ENCODE data around the gene NAV2. TPM values are rescaled to one million over a fixed set of nuclear protein-coding genes. Genes with fewer than 3 reads are reported as not detected.

Gene NAV2
- total RNA-seq, 1 donor from 2014 or later, result 47.3 TPM

DNA sequence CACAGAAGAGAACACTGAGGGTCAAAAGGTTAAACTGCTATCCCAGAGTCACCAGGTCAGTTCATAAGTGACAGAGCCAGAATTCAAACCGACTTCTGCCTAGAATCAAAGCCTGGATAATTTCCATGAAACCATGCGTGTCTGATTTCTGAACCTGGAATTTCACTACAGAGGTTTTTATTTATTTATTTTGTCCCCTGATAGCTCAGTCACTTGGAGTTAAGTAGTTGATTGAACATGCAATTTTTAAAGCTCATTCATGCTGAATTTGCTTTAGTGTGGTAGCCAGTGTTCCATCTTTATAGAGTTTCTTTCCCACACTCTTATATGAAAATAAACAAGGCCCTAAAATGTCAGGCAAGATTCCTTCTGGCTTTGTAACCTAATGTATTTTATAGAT lies 93.2 kb downstream of the NAV2 start:
- DNase-seq (ENCODE audit: low spot score), result no peak

DNA sequence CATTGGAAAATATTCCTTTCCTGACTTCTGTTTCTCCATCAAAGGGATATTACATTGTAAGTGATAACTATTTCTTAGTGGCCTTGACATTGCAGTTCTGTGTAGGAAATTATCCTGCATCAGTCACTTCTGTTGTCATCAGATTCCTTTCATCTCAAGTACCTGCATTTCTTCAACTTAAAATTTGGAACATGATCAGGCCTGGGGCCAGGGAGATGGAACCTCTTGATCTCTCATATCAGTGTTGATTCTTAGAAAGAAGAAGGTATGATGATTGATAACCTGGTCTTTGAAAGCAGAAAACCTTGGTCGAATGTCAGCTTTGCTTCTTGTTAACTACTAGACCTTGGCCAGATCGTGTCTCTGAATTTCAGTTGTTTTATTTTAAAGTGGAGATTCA lies 93.6 kb downstream of the NAV2 start:
- no peak for DNase-seq (ENCODE audit: low spot score)

DNA sequence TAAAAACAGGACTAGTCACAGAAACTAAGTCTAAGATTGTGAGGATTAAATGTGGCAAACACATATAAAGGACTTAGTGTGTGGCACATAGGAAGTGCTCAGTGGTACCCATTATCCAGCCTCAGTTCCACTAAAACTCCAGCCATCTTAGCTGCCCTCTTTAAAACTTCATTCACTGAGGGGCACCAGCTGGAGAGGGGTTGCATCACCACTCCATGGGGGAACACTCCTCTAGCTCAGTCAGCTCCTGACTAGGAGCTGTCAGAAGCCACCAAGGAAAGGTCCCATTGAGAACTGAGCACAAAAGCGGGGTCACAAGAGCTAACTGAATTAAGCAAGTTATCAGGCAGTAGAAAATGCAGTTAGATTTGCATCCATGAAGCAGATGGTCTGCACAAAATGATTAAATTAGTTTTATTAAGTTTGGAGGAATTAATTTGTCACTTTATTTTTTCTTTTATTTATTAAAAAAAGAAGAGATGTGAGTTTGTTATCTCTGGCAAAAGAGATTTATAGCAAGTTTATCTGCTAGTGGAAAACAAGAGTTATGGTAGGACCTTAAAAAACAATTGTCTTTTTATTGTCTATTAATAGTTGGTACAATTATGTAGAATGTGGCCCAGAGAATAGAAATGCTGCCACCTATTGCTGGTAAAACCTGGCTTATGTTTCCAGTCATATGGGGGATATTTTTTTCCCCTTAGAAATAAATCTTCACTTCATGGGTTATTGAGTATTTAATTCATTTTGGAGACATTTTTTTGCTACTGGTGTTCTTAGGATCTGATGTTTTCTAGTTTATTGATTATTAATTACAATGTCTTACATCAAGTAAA lies 95.7 kb downstream of the NAV2 start:
- no peak for DNase-seq (ENCODE audit: low spot score)

DNA sequence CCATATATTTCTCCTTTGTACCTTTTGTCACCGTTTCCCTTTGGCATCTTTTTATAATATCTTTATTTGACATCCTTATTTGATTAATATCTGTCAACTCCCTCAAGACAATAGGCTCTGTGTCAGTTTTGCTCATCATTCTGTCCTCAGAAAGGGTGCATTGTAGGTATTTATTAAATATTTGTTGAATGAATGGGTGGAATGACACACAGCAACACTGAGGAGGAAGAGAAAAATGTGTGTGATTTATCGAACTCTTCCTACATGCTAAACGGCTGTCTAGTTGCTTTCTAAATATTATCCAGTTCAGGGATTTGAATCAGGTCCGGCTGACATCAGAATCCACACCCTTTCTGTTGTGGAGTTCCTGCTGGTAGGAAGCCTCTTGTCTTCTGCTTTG lies 98.2 kb downstream of the NAV2 start:
- DNase-seq (ENCODE audit: low spot score), result no peak

DNA sequence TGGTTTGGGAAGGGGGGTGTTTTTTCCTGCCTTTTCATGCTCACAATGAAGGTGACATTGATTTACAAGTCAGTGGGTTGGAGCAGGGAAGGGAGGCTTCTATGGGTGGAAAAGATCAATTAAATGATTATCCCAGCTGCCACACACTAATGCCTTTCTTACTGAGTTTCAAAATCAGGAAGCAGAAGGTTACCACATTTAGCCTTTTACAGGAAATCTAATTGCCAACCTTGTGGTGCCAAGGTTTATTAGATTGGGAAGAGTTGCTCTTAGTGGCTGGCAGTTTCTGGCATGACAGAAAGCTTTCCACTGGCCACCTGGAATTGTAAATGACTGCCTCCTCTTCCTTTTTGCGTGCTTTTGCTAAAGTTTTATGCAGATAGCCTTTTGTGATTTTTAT lies 98.7 kb downstream of the NAV2 start:
- no peak for DNase-seq (ENCODE audit: low spot score)

DNA sequence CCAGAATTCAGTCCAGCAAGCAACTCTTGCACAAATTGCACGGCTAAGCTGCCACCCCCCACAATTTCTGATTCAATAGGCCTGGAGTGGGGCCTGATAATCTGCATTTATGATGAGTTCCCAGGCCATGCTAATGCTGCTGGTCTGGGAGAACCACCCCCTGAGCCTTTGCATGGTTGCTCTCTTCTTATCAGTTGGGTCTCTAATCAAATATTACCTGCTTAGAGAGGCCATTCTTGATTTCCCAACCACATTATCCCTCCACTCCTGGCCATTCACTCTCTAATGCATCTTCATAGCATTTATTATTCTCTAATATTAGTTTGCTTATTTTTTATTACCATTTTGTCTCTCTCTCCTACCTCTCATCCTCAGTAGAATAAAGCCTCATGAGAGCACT lies 99.5 kb downstream of the NAV2 start:
- DNase-seq (ENCODE audit: low spot score), result no peak

DNA sequence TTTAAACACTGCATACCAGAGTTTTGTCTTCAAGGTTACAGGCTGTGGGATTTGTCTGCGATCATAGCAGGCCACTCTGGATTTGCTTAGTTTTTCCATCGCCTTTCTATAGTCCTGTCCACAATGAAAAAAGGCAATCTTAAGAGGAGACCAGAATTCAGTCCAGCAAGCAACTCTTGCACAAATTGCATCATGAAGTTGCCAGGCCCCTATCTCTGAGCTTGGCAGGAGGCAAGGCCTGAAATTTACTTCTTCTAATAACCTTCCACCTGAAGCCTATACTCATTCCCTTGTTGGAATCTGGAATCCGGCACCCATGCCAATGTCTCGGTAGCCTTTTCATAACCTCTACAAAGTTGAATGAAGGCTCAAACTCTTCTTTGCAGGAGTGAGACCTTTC lies 100.1 kb downstream of the NAV2 start:
- DNase-seq (ENCODE audit: low spot score), result no peak

DNA sequence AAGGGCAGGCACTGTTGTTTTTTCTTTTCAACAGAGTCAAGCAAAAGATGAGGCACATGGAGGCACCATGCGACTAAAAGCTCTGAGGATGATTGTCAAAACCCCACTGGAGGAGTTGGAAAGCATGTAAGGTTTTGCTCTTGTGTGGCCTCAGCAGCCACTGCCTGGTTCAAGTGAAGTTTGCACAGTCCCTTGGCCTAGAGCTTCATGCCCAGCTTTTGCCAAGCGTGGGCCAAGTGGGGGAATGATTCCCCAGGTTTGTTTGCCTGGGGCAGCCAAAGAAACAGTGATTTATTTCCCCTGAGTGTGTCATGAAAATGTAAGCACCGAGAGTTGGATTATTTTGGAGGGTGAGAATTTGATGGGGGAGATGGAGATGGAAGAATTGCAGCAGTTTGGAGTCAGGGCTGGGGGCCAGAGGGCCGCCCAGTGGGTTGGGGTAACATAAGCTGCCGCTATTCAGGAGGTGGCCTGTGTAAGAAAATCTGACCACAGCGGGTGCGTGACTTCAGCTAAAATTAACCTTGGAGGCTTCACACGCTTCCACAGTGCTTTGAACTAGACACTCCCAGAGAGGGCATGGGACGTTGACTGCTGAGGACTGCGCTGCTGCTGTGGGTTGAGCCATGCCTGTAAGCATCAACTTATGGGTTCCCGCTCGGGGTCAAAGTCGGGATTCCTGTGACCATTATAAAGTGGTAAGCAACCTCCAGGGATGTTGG lies 100.7 kb downstream of the NAV2 start:
- DNase-seq (ENCODE audit: low spot score), result no peak

DNA sequence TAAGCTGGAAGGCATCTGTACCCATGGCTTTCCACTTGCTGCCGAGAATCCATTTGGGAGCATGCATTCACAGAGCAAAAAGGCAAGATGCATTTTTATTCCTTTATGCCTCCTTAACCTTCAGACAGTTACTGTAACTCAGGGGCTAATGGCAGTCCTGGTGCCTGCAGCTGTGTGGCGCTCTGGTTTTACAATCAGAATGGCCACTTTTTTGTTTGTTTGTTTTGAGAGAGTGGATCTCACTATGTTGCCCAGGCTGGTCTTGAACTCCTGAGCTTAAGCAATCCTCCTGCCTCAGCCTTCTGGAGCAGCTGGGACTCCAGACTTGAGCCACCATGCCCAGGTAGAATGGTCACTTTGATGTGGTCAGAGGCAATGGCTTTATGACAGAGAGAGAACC lies 101.8 kb downstream of the NAV2 start:
- no peak for DNase-seq (ENCODE audit: low spot score)

DNA sequence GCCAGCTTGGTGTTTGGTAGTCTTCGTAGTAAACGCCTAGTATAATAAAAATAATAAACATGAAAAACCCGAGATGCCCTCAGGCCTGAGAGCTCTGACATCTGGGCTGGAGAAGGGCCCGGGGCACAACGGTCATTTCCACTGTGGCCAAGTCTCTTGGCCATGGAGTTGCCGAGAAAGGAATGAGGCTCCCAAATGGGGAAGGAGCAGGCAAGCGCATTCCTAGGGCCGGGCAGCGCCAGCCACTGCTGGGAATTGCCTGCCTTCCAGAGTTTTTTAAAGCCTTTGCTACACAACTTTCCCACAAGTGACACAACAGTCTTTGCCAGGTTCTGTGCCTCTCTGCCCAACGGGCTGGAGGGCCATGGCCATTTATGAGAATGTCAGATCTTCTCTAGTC lies 103.4 kb downstream of the NAV2 start:
- no peak for DNase-seq (ENCODE audit: low spot score)

DNA sequence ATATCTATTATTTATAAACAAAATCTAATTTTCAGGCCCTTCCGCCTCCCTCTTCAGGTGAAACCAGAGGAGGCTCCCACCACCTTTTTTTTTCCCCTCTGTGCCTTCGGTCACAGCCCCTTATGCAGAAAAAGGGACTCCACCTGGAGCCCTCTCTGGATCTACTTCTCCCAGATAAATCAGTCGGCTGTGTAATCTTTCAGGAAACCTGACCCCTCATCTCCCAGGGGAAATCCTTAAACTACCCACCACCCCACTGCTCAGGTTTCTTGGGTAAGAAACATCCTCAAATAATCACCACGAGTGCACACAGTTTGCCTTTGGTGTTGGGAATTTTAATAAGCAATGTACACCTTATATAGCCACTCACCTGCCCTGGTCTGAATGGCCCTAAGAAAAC lies 104.2 kb downstream of the NAV2 start:
- DNase-seq (ENCODE audit: low spot score), result no peak

DNA sequence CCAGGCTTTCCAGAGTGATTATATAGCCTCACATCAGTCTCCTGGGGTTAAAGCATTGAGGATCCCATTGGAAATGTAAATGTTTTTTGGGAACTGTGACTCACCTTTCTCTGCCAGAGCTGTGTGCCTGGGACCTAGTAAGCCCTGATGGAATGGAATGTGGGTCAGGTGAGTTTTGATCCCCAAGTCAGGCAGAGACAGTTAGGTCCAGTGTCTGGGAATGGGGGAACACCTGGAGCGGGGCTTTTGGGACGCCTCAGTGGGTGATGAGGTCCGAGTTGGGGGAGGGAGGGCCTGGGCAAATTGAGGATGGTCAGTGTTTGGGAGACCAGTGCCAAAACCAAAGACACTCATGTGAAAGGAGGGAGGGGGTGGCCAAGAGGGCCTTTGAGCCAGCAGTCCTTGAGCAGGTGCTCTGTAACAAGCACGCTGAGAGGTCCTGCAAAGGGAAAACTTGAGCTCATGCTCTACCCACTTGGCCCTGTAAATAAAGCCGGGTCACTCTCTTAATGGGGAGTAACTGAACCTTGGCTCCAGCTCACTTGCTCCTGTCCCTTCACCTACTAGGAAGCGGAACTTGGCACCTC lies 104.7 kb downstream of the NAV2 start:
- no peak for DNase-seq (ENCODE audit: low spot score)

DNA sequence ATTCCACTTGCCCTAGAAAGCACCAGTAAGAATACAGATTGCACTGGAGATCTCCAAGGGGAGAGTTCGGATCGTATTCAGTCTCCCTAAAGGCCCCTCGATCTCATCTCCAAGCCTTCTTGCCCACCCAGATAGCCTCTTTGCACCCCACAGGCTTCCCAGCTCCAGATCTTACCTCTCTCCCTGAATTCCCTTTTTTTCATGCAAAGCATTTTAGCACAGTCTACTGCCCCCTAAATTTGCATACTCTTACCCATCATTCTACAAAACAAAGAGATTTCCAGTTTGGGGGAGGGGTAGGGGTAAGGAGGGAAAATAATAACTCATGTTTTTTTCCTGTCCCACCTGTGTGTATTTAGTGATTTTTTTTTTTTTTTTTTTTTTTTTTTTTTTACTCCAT lies 105.2 kb downstream of the NAV2 start:
- no peak for DNase-seq (ENCODE audit: low spot score)

DNA sequence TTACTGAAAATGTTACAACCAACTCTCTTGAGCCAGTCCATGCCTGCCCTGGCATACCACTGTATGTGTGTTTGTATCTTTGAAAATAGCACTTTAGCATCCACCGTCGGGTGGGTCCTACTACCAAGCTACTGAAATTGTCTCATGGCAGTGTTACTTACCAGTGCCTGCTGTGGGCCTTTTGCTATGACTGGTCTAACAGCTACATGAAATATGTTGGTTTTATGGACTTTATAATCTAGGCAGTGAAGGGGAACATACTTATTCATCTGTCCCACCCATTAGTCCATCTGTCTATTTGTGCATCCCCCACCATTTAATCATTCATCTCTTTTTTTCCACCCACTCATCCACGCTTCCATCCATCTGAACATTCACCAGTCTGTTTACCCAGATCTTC lies 106.0 kb downstream of the NAV2 start:
- DNase-seq (ENCODE audit: low spot score), result no peak

DNA sequence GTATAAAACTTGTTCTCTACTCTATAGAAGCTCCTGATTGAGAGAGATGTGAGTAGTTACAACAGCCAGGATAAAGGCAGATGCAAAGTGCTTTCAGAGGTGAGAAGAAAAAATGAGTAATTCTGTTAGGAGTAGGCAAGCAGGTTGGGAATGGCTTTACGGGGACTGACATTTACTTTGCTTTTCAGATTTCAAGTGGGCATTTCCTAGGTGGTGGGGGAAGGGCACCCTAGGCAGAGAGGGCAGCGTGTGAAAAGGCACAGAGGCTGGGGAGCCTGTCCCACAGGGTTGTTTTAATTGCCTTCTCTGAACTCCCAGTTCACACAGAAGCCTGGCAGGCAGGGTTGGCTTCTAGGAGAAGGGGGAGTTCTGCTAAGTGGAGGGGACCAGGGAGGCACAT lies 106.5 kb downstream of the NAV2 start:
- no peak for DNase-seq (ENCODE audit: low spot score)

DNA sequence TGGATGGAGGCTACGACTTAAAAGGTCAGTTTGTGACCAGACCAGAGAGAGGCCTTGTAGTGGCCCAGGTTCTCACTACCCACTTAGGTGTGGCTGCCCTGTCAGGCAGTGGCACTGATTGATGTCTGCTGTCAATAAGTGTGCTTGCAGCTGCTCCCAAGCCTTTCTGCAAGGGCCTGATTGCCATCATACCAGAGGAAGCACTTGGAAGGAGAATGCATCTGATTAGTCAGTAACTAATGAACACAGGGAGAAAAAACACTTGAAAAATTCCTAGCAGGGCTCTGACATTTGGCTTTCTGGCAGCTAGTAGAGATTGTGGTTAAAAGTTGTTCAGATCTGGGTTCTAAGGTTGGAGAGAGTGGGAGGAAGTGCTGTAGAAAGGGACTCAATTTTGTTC lies 107.5 kb downstream of the NAV2 start:
- DNase-seq (ENCODE audit: low spot score), result no peak

DNA sequence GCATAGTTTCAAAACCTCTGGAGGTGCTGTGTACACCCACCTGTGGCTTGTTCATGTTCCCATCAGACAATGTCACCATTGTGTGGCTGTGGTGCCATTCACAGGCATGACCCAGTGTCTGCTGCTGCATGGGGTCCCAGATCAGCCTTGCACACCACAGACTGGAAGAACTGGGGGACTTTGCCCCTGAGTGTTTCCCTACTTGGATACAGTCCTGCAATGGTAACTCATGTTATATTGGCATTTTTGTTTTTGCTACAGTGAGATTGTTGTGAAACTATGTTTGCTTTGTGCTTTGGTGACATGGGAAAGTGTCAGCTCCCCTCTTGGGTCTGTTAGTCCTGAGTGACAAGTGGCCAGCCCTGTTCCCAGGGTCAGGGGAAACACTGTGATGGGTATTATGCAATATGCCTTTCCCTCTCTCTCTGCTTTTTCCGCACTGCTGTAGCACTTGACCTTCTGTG lies 108.8 kb downstream of the NAV2 start:
- DNase-seq (ENCODE audit: low spot score), result no peak

DNA sequence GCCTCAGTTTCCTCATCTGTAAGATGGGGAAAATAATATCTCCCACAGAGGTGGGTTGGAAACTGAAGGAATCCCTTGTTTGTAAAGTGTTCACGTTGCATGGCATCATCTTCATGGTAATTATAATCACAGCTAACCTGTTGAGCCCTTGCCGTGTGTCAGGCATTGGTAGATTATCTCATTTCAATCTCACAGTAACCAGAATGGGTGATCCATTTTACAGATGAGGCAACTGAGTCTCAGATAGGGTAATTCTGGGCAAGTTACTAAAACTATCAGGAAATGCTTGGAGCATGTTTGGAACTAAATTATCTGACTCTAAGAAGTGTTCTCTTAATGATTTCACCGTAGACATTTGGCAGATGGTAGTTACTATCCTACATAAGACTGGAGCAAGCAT lies 109.4 kb downstream of the NAV2 start:
- no peak for DNase-seq (ENCODE audit: low spot score)

DNA sequence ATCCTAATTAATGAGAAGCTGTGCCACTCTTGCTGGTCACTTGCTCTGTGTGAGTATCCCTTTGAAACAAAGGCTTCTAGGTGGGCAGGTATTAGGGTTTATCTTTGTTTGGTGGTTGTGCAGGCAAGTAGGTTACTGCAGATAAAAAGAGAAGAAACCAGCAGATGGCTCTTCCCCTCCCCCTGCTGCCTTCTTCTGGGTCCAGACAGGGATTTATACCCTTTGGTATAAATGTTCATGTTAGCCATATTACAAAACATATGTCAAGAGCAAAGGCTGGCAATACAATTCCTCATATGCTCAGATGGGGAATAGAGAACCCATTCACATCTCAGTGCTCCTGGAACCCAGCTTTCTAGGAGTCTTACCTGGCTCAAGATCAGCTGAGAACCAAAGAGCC lies 109.9 kb downstream of the NAV2 start:
- no peak for DNase-seq (ENCODE audit: low spot score)

DNA sequence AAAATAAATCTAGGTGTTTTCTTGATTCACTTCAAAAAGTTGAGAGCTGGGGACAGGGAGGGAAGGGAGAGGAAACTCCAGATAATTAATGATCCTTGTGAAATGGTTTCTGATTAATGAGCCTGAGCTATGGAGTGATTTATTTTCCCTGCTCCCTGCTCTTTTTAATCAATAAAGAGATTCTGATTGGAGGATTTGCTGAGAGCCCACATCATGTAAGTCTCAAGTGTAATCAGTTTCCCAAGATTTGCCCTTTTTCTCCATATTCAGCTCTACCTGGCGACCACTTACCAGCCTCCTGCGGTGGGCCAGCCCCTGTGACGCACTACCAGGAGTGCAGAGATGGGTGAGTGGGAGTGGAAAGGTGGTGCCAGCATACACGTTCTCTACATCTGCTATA lies 114.0 kb downstream of the NAV2 start:
- DNase-seq (ENCODE audit: low spot score), result no peak

DNA sequence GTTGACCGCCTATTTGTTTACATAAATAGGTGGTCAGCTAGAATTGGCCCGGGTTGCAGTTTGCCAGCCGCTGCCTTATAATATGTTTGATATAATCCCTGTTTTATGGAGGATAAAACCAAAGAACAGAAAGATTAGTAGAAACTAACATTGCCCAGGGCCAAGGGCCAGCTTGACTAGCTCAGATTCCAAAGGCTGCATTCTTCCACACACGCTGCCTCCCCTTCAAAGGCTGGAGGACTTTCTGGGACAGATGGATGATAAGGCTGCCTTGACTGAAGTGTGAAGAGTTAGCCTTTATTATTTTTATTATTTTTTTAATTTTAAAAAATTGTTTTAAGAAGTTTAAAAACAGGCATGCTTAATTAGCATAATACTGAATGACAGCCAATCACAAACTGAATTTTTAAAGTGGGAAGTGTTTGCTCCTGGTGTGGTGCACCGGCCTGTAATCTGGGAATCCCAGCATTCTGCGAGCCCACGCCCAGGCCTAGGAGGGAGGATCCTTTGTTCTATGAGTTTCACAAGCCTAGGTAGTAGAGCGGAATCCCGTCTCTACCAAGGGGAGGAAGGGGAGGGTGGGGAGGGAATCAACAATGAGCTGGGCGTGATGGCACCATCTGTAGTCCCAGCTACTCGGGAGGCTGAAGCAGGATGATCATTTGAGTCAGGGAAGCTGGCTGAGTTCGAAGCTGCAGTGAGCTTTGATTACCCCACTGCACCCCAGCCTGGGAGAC lies 114.9 kb downstream of the NAV2 start:
- no peak for DNase-seq (ENCODE audit: low spot score)

DNA sequence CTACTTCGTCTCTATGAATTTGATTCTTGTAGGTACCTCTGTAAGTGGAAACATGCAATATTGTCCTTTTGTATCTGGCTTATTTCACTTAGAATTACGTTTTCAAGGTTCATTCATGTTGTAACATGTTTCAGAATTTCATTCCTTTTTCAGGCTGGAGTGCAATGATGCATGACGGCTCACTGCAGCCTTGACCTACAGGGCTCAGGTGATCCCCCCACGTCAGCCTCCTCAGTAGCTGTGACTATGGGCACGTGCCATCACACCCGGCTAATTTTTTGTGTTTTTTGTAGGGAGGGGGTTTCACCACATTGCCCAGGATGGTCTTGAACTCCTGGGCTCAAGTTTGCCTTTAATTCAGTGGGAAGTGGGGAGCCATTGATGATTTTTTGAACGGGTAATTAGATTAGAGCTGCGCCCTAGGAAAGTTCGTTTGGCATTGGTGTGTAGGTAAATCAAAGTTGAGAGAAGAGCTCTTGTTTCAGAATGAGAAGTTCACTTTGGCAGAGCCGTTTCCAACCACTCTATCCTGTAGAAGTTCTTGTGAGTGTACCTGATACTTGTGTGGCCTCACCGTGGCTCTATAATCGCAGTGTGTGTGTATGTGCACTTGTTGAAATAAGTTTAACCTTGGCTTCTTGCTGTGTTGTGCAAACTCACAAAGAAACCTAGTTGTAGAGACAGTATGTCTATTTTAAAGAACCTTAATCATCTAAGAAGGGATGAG lies 115.9 kb downstream of the NAV2 start:
- DNase-seq (ENCODE audit: low spot score), result peak; percentile 53
